ENCODE data around the gene IL23R. TPM values are rescaled to one million over a fixed set of nuclear protein-coding genes. Genes with fewer than 3 reads are reported as not detected.
"Not testable (repeated sequence)": the region's sequence is repeated elsewhere in the genome, so short reads cannot be mapped to it uniquely, and the experiment has no call there.

IL23R gene
- total RNA-seq, 1 experiment from 2014 or later, result not detected

DNA sequence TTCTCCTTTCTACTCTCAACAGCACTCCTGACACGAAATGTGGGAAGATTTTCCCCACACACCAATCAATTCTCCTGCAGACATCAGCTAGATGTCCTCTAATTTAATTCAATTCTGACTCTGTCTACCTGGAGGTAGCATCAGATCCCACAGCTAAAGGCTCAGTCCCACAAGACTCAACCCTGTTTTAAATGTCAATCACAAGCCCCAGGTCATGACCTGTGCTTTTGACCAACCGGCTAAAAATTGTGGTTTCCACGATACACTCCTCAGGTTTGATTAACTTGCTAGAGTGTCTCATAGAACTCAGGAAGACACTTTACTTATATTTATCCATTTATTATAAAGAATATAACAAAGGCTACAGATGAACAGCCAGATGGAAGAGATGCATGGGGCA is 27.4 kb downstream of the IL23R start:
- no peak for DNase-seq (ENCODE audit: low read depth)

GRCh38 chr1:67194209-67194863 is 28.1 kb downstream of the IL23R start:
- DNase-seq (ENCODE audit: low read depth), result peak; percentile 29

DNA sequence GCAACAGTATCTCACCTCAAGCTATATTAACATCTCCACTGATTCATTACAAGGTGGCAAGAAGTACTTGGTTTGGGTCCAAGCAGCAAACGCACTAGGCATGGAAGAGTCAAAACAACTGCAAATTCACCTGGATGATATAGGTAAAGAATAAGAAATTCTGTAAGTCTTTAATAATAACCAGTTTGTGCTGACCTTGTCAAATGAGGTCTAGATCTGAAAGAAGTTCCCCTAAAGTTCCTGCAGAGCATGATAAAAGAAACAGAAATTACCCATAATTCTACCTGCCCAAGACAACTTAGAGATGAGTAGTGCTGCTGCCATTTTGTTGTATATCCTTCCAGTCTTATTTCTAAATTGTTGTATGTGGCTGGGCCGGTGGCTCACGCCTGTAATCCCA is 34.5 kb downstream of the IL23R start:
- DNase-seq (ENCODE audit: low read depth), result no peak

GRCh38 chr1:67201891-67202290 is 35.6 kb downstream of the IL23R start:
- DNase-seq (ENCODE audit: low read depth), result peak; percentile 29

- DNase-seq (ENCODE audit: low read depth), result no peak
Measured at GRCh38 chr1:67204298-67204980, 38.2 kb downstream of the IL23R start.

DNA sequence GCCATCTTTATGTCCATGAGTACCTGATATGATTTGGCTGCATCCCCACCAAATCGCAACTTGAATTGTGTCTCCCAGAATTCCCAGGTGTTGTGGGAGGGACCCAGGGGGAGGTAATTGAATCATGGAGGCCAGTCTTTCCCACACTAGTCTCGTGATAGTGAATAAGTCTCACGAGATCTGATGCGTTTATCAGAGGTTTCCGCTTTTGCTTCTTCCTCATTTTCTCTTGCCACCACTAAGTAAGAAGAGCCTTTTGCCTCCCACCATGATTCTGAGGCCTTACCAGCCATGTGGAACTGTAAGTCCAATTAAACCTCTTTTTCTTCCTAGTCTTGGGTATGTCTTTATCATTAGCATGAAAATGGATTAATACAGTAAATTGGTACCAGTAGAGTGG is 41.1 kb downstream of the IL23R start:
- not testable (repeated sequence) for DNase-seq (ENCODE audit: low read depth)

GRCh38 chr1:67208217-67208616 is 42.0 kb downstream of the IL23R start:
- DNase-seq (ENCODE audit: low read depth), result no peak

GRCh38 chr1:67209521-67209920 is 43.3 kb downstream of the IL23R start:
- DNase-seq (ENCODE audit: low read depth), result no peak

DNA sequence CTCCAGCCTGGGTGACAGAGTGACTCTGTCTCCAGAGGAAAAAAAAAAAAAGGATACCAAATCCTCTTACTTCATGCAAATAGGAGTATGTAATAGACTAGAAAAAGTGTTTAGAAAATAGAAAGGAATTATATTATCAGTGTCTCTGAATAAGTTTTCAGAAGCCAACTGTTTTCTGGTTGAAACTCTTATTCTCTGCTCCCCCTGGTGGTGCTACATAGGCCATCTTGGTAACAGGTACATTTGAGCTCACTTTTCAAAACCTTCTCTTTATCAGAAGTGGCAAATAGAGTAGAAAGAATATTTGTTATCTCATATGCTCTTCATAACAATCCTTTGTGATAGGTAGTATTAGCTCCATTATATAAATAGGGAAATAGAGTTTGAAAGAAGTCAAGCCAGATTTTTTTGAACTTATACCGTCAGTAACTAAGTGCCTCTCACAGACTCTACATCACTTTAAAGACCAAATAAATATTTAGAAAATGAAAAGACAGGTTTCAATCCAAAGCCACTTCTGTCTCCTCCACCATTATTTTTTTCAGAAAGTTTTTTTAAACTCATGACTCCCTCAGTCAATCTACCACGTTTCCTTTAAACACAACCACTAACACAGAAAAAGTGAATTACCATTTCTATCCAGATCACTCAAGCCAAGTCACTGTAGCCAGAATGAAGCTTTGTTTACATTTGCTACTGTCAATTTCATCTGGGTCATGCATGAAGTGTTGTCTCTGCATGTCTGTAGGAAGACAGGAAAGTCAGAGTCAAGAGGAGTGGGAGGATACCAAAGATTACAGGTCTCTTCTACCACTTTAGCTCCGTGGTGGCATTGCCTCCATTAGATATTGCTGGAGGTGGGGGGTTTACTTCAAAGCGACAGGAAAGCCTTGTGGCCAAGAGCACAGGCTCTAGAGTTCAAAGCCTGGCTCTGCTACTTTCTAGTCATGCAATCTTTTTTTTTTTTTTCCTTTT is 45.6 kb downstream of the IL23R start:
- peak; percentile 24 for DNase-seq (ENCODE audit: low read depth)

- DNase-seq (ENCODE audit: low read depth), result peak; percentile 36
Measured at GRCh38 chr1:67213164-67213563, 46.9 kb downstream of the IL23R start.

DNA sequence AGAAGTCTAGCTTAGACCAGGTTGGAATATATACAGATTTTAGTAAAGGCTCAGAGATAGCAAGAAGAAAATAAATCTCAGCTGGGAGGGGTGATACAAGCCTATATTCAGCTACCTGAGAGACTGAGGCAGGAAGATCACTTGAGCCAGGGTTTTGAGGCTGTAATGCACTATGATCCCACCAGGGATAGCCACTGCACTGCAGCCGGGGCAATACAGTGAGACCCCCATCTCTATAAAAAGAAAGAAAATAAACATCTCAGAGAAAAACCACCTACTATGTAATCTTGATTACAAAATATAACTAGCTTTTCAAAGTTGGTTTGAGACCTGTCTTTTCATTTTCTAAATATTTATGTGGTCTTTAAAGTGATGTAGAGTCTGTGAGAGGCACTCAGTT is 47.7 kb downstream of the IL23R start:
- no peak for DNase-seq (ENCODE audit: low read depth)

GRCh38 chr1:67214420-67215174 is 48.3 kb downstream of the IL23R start:
- peak; percentile 26 for DNase-seq (ENCODE audit: low read depth)

GRCh38 chr1:67216401-67216800 is 50.1 kb downstream of the IL23R start:
- DNase-seq (ENCODE audit: low read depth), result no peak

DNA sequence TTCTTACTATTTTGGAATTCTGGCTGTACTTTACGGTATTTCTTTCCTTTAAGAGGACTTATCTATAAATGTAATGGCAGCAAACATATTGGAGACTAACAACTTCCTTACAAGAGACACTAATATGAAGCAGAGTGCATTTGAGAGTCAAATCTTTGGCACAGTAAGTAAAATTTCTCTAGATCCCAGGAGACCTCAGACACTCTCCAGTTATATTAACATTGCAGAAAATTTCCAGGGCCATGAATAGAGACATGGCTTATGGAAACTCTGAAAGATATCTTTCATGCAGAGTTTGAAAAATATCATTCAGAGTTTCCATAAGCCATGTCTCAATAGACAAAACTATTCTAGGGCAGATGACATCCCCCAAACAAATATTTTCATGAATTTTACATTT is 51.2 kb downstream of the IL23R start:
- no peak for DNase-seq (ENCODE audit: low read depth)

DNA sequence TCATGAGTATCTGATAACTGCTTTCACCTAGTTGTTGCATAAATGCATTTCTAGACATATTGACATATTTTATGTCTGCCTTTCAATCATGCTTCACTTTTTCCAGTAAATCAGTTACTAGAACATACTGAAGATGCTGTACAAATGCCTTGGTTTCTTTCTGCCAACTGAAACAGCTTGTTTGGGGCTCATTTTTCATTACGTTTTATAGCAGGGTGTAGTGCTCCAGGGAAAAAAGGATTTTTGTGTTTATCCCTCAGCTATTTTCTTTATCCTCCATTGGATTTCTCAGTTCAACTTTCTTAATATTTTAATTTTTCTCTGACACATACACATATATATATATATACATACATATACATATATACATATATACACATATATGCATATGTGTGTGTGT is 51.7 kb downstream of the IL23R start:
- DNase-seq (ENCODE audit: low read depth), result no peak

DNA sequence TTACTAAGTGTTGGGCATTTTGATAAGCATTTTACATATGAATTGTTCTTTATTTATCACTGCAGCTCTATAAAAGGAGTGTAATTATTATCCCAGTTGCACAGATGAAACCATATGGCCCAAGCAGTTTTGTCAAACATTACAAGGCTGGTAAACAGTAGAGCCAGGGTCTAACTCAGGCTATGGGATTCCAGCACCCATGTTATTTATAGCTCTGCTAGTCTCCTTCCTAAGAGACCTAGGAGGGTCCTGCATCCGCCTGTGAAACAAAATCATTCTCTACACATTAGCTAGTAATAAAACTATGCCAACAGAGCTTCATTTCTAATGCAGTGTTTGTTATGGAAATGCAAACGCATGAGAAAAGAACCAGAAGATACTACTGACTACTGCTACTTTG is 58.6 kb downstream of the IL23R start:
- no peak for DNase-seq (ENCODE audit: low read depth)

GRCh38 chr1:67226688-67227087 is 60.4 kb downstream of the IL23R start:
- no peak for DNase-seq (ENCODE audit: low read depth)

GRCh38 chr1:67227196-67227595 is 60.9 kb downstream of the IL23R start:
- DNase-seq (ENCODE audit: low read depth), result peak; percentile 72

GRCh38 chr1:67228791-67229190 is 62.5 kb downstream of the IL23R start:
- DNase-seq (ENCODE audit: low read depth), result no peak

- no peak for DNase-seq (ENCODE audit: low read depth)
Measured at GRCh38 chr1:67230539-67230938, 64.3 kb downstream of the IL23R start.

- no peak for DNase-seq (ENCODE audit: low read depth)
Measured at GRCh38 chr1:67236277-67236676, 70.0 kb downstream of the IL23R start.

DNA sequence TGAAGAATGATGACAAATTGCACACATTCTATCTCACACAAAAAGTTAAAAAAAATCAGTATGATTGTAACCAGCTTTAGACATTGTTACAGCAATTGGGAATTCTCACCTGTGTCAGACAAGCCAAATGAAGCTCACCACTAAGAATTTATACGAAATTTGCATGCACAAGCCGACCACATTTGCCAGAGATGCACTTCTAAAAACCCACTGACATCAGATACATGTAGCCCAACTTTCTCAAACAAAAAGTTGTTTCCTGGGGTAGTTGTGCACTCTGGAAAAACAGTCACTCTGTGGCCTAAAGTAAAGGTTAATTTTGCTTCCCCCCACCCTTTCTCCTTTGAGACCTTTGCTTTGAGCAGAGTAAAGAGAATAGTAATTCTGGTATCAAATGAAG is 73.5 kb downstream of the IL23R start:
- DNase-seq (ENCODE audit: low read depth), result no peak

Measured in LHCN-M2 (cell line).